ENCODE data around the gene SARM1. TPM values are rescaled to one million over a fixed set of nuclear protein-coding genes. Genes with fewer than 3 reads are reported as not detected.

SARM1 gene
- total RNA-seq, 3 donors from 2014 or later (not counting 1 experiment from before 2014, with no cell fraction given): 25.7 to 33.0 (median 26.2) TPM

DNA sequence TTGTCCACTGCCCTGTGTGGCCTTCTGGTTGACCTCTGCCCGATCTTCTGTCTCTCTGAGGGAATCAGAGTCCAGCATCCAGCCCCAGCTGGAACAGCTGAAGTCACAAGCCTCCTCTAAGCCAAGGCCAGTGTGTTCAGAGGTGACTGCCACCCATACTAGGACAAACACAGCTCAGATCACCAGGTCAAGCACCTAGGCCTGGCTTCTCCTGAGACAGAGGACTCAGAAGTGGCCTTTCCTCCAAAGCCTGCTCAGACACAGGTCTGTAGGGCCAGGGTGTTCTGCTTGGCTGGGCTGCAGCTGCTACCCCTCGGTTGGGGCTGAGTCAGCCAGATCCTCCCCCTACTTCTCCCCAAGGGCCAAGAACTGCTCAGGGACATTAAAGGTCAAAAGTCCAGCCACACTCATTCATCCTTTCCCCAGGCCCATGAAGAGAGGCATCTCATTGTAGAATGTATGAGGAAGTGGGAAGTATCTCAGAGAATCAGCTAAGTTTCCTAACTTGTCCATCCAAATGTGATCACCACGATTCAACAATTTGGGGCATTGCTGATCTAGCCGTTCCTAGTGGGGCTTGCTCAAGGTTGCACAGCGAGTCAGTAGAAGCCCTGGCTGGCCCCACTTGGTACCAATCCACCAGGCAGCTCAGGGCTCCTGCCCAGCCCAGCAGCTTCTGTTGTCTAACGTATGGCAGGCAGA is 26.9 kb downstream of the SARM1 start:
- Mint-ChIP-seq H3K4me1 (no peaks in the 10 kb centered on the region), H3K27me3 (ENCODE audit: low read depth in 2 of 2) (no peaks in the 10 kb centered on the region), H3K9me3 (no peaks in the 10 kb centered on the region), H3K36me3 (no peaks in the 10 kb centered on the region), H3K27ac (peak overlapping the region in 1 of 2 donors; percentile 33), H3K4me3 (no peak overlapping the region)
- TF ChIP-seq, protein P1, sequence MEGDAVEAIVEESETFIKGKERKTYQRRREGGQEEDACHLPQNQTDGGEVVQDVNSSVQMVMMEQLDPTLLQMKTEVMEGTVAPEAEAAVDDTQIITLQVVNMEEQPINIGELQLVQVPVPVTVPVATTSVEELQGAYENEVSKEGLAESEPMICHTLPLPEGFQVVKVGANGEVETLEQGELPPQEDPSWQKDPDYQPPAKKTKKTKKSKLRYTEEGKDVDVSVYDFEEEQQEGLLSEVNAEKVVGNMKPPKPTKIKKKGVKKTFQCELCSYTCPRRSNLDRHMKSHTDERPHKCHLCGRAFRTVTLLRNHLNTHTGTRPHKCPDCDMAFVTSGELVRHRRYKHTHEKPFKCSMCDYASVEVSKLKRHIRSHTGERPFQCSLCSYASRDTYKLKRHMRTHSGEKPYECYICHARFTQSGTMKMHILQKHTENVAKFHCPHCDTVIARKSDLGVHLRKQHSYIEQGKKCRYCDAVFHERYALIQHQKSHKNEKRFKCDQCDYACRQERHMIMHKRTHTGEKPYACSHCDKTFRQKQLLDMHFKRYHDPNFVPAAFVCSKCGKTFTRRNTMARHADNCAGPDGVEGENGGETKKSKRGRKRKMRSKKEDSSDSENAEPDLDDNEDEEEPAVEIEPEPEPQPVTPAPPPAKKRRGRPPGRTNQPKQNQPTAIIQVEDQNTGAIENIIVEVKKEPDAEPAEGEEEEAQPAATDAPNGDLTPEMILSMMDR (IDR thresholded peaks at IDR 0.05): no peak
- no peak for DNase-seq
- H3K27ac ChIP-seq (ENCODE audit: low read length): no peak overlapping the region
- H3K4me1 ChIP-seq (ENCODE audit: control insufficient read depth, insufficient read depth, low read length): no peaks in the 10 kb centered on the region
- intact Hi-C loops (cut with micrococcal nuclease): no loop called here
- H3K27me3 ChIP-seq (ENCODE audit: control insufficient read depth, insufficient read depth, low read length): no peaks in the 10 kb centered on the region
- 87% methylated on average over 6 of the region's 6 CpGs for WGBS (ENCODE audit: insufficient coverage)
- no peak for ATAC-seq
- H3K9me3 ChIP-seq (ENCODE audit: control insufficient read depth, insufficient read depth, low read length): no peaks in the 10 kb centered on the region
- no peak overlapping the region for H3K4me3 ChIP-seq (ENCODE audit: low read length)
- H3K36me3 ChIP-seq (ENCODE audit: control insufficient read depth, insufficient read depth, low read length): peaks cover 28% of the 10 kb centered on the region

DNA sequence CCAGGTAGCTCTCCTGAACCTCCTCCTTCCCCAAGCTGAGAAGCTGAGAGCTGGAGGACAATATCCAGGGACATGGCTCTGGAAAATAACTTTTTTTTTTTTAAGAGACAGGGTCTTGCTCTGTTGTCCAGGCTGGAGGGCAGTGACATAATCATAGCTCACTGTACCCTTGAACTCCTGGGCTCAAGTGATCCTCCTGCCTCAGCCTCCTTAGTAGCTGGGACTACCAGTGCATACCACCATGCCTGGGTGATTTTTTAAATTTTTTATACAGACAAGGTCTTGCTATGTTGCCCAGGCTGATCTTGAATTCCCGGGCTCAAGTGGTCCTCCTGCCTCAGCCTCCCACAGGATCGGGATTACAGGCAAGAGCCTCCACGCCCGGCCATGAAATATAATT is 28.3 kb downstream of the SARM1 start:
- H3K36me3 Mint-ChIP-seq: no peaks in the 10 kb centered on the region
- TF ChIP-seq, protein P1 (IDR thresholded peaks at IDR 0.05): no peak
- H3K4me3 Mint-ChIP-seq: no peak overlapping the region
- Histone ChIP-seq H3K27me3 (ENCODE audit: control insufficient read depth, insufficient read depth, low read length) (no peaks in the 10 kb centered on the region), H3K36me3 (ENCODE audit: control insufficient read depth, insufficient read depth, low read length) (peaks cover 21% of the 10 kb centered on the region), H3K4me3 (ENCODE audit: low read length) (no peak overlapping the region), H3K4me1 (ENCODE audit: control insufficient read depth, insufficient read depth, low read length) (peaks cover 3% of the 10 kb centered on the region), H3K27ac (ENCODE audit: low read length) (no peak overlapping the region), H3K9me3 (ENCODE audit: control insufficient read depth, insufficient read depth, low read length) (no peaks in the 10 kb centered on the region)
- H3K4me1 Mint-ChIP-seq: no peaks in the 10 kb centered on the region
- no peak for DNase-seq
- intact Hi-C loops (cut with micrococcal nuclease): no loop called here
- no peaks in the 10 kb centered on the region for H3K9me3 Mint-ChIP-seq
- no peak overlapping the region for H3K27ac Mint-ChIP-seq
- WGBS (ENCODE audit: insufficient coverage): 93% methylated on average over 4 of the region's 4 CpGs
- H3K27me3 Mint-ChIP-seq (ENCODE audit: low read depth in 2 of 2): no peaks in the 10 kb centered on the region
- no peak for ATAC-seq

- H3K4me3 ChIP-seq (ENCODE audit: low read length): no peak overlapping the region
- 31% methylated on average over 3 of the region's 3 CpGs for WGBS (ENCODE audit: insufficient coverage)
- Mint-ChIP-seq H3K27me3 (ENCODE audit: low read depth in 2 of 2) (no peaks in the 10 kb centered on the region), H3K4me3 (no peak overlapping the region), H3K27ac (no peak overlapping the region), H3K4me1 (peaks cover 0 to 3% of the 10 kb centered on the region in 2 donors), H3K9me3 (no peaks in the 10 kb centered on the region), H3K36me3 (no peaks in the 10 kb centered on the region)
- no peaks in the 10 kb centered on the region for H3K9me3 ChIP-seq (ENCODE audit: control insufficient read depth, insufficient read depth, low read length)
- H3K36me3 ChIP-seq (ENCODE audit: control insufficient read depth, insufficient read depth, low read length): peaks cover 5% of the 10 kb centered on the region
- H3K27ac ChIP-seq (ENCODE audit: low read length): no peak overlapping the region
- peaks cover 19% of the 10 kb centered on the region for H3K4me1 ChIP-seq (ENCODE audit: control insufficient read depth, insufficient read depth, low read length)
- ATAC-seq: no peak
- DNase-seq: no peak
- H3K27me3 ChIP-seq (ENCODE audit: control insufficient read depth, insufficient read depth, low read length): peaks cover 2% of the 10 kb centered on the region
- intact Hi-C loops (cut with micrococcal nuclease): no loop called here
- TF ChIP-seq, protein P1 (IDR thresholded peaks at IDR 0.05): no peak
Measured at GRCh38 chr17:28402224-28402630, 30.7 kb downstream of the SARM1 start.

DNA sequence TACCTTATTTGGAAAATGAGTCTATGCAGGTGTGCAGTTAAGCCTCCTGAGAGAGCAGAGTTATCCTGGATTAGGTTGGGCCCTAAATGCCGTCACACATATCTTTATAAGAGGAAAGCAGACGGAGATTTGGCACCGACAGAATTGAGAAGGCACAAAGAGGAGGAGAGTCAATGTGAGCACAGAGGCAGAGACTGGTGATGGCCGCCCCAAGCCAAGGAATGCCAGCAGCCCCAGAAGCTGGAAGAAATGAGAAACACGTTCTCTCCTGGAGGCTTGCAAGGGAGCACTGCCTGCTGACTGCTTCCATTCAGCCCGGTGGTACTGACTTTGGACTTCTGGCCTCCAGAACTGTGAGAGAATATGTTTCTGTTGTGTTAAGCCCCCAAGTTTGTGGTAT is 31.4 kb downstream of the SARM1 start:
- no peak for DNase-seq
- Mint-ChIP-seq H3K4me3 (no peak overlapping the region), H3K27ac (no peak overlapping the region), H3K27me3 (ENCODE audit: low read depth in 2 of 2) (no peaks in the 10 kb centered on the region), H3K9me3 (no peaks in the 10 kb centered on the region), H3K4me1 (peaks cover 0 to 3% of the 10 kb centered on the region in 2 donors), H3K36me3 (no peaks in the 10 kb centered on the region)
- H3K36me3 ChIP-seq (ENCODE audit: control insufficient read depth, insufficient read depth, low read length): peaks cover 2% of the 10 kb centered on the region
- 97% methylated on average over 6 of the region's 6 CpGs for WGBS (ENCODE audit: insufficient coverage)
- TF ChIP-seq, protein P1 (IDR thresholded peaks at IDR 0.05): no peak
- no peaks in the 10 kb centered on the region for H3K9me3 ChIP-seq (ENCODE audit: control insufficient read depth, insufficient read depth, low read length)
- no peak overlapping the region for H3K27ac ChIP-seq (ENCODE audit: low read length)
- H3K4me1 ChIP-seq (ENCODE audit: control insufficient read depth, insufficient read depth, low read length): peaks cover 19% of the 10 kb centered on the region
- peaks cover 4% of the 10 kb centered on the region for H3K27me3 ChIP-seq (ENCODE audit: control insufficient read depth, insufficient read depth, low read length)
- ATAC-seq: no peak
- no peak overlapping the region for H3K4me3 ChIP-seq (ENCODE audit: low read length)
- intact Hi-C loops (cut with micrococcal nuclease): no loop called here
